ENCODE measurements around the gene STXBP5. TPM values are rescaled to one million over a fixed set of nuclear protein-coding genes. Genes with fewer than 3 reads are reported as not detected.

STXBP5 gene
- total and polyA plus RNA-seq, 2 of the 4 experiments (the other 2 are of a cell fraction), result 13.2 to 46.4 TPM

DNA sequence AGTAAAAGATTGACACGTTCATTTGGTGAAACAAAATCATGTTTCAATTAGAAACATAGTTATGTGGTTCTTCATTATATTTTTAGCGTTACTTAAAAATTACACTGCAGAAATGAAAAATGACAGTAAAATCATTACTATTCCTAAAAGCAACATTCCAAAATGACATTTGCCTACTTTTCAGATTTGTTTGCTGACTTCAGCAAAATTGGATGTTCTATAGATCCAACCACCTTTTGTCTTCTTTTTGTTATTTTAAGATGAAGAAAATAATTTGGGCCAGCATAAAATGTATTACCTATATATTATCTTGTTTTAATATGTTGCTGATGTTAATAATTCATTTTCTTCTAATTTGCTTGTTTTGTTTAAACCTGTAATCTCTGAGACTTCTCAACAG lies 30.5 kb downstream of the STXBP5 start:
- H2BK120ac ChIP-seq (ENCODE audit: low read depth, low read length), result no peak overlapping the region
- H2AFZ ChIP-seq (replicated peaks; ENCODE audit: low read length, poor library complexity), result no peak overlapping the region
- H4K8ac ChIP-seq (ENCODE audit: low read depth in 2 of 2, low read length in 2 of 2), result no peak overlapping the region
- H3K9me3 ChIP-seq (ENCODE audit: control insufficient read depth, insufficient read depth, low read length), result no peaks in the 10 kb centered on the region; the same call in 1 of the 2 replicates
- DNase-seq (no peak), ATAC-seq (ENCODE audit: low read depth) (no peak)
- no CpG with 5 or more reads among the region's 2 CpGs for WGBS, 2 experiments (ENCODE audit: extremely low coverage in 2 of 2, insufficient read length in 1 of 2)
- H4K91ac ChIP-seq (ENCODE audit: insufficient read depth, low read depth, low read length), result no peak overlapping the region
- ChIA-PET CTCF (no interaction called here), POLR2A (ENCODE audit: unreplicated experiment) (no interaction called here)
- H3K4me1 ChIP-seq (ENCODE audit: control insufficient read depth, insufficient read depth, low read length), result 0 out of 2 replicates have a peak, but pooled peaks cover 2% of the 10 kb centered on the region
- H3K4me2 ChIP-seq (ENCODE audit: low read depth, low read length), result no peak overlapping the region
- no peaks in the 10 kb centered on the region for H3K27me3 ChIP-seq (ENCODE audit: control insufficient read depth, insufficient read depth, low read length)
- no peak overlapping the region for H2AK9ac ChIP-seq (replicated peaks; ENCODE audit: low read depth, low read length, poor library complexity)
- dilution Hi-C loops (cut with HindIII; ENCODE audit: low sequenced_read_pairs, unreplicated experiment), result no loop called here
- peak; percentile 96 for TF ChIP-seq MAFK (IDR thresholded peaks at IDR 0.05; ENCODE audit: low read depth, low read length)
- TF ChIP-seq MAZ (IDR thresholded peaks at IDR 0.05; ENCODE audit: borderline replicate concordance, low read depth, low read length), result no peak
- no peaks in the 10 kb centered on the region for H3K9me1 ChIP-seq (ENCODE audit: insufficient read depth, low read length)
- no peak overlapping the region for H3K56ac ChIP-seq (ENCODE audit: extremely low read depth, insufficient read depth, low read length)
- no peak overlapping the region for H2BK5ac ChIP-seq (ENCODE audit: low read depth, low read length, poor library complexity, severe bottlenecking)
- H4K20me1 ChIP-seq (ENCODE audit: insufficient read depth, low read length), result peaks cover 2% of the 10 kb centered on the region; the same call in 1 of the 2 replicates
- no peak overlapping the region for H3K23ac ChIP-seq (ENCODE audit: low read depth, low read length)
- no peak overlapping the region for H2BK20ac ChIP-seq (ENCODE audit: low read depth, low read length)
- H3K4ac ChIP-seq (ENCODE audit: low read depth, low read length), result no peak overlapping the region
- H3K27ac ChIP-seq (ENCODE audit: insufficient read depth, low read length), result no peak overlapping the region
- H3K79me1 ChIP-seq (ENCODE audit: low read depth in 1 of 2, low read length in 2 of 2), result peaks cover 19 to 20% of the 10 kb centered on the region in 2 experiments
- H2BK15ac ChIP-seq (ENCODE audit: low read depth, low read length), result no peak overlapping the region
- no peak overlapping the region for H3K4me3 ChIP-seq (ENCODE audit: insufficient read depth, low read depth, low read length)
- no peak overlapping the region for H3K14ac ChIP-seq (replicated peaks; ENCODE audit: low read depth, low read length)
- no TSS peak for BruUV-seq (replicated peaks)
- H4K5ac ChIP-seq (ENCODE audit: low read depth, low read length), result no peak overlapping the region
- peaks cover 7% of the 10 kb centered on the region for H3K36me3 ChIP-seq (ENCODE audit: control insufficient read depth, insufficient read depth, low read length)
- intact Hi-C loops (cut with micrococcal nuclease), result no loop called here
- H2AK5ac ChIP-seq (ENCODE audit: low read depth, low read length), result no peak overlapping the region
- in situ Hi-C loops (cut with MboI; ENCODE audit: low sequenced_read_pairs), result no loop called here
- no peak overlapping the region for H3K18ac ChIP-seq (ENCODE audit: low read depth, low read length)
- H3K9ac ChIP-seq (ENCODE audit: low read depth, low read length), result no peak overlapping the region

Measured in IMR-90 (cell line).